NB4 (cell line): ENCODE measurements around the gene RANBP3L.

Experiments
- POLR2A ChIP-seq: IDR thresholded peaks from 2 replicates; pipeline ENCODE4 v1.6.1; 2011; ENCODE audit warnings: mild to moderate bottlenecking; ENCODE audit not compliant: insufficient read length; ENCODE audit errors: extremely low read depth
- TF ChIP-seq, protein P1 (sequence below): IDR thresholded peaks from one replicate; pipeline ENCODE4 v1.5.1; 2012; ENCODE audit warnings: low read depth, low read length

GRCh38 chr5:36281626-36282025 is 20.1 kb downstream of the RANBP3L start:
- no peak for TF ChIP-seq POLR2A
- TF ChIP-seq, protein P1, sequence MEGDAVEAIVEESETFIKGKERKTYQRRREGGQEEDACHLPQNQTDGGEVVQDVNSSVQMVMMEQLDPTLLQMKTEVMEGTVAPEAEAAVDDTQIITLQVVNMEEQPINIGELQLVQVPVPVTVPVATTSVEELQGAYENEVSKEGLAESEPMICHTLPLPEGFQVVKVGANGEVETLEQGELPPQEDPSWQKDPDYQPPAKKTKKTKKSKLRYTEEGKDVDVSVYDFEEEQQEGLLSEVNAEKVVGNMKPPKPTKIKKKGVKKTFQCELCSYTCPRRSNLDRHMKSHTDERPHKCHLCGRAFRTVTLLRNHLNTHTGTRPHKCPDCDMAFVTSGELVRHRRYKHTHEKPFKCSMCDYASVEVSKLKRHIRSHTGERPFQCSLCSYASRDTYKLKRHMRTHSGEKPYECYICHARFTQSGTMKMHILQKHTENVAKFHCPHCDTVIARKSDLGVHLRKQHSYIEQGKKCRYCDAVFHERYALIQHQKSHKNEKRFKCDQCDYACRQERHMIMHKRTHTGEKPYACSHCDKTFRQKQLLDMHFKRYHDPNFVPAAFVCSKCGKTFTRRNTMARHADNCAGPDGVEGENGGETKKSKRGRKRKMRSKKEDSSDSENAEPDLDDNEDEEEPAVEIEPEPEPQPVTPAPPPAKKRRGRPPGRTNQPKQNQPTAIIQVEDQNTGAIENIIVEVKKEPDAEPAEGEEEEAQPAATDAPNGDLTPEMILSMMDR = no peak
